ENCODE data around the gene FRMD4B. TPM values are rescaled to one million over a fixed set of nuclear protein-coding genes. Genes with fewer than 3 reads are reported as not detected.
"Not testable (repeated sequence)": the region's sequence is repeated elsewhere in the genome, so short reads cannot be mapped to it uniquely, and the experiment has no call there.

FRMD4B gene
- total RNA-seq, 1 donor from 2014 or later, result 12.8 TPM

DNA sequence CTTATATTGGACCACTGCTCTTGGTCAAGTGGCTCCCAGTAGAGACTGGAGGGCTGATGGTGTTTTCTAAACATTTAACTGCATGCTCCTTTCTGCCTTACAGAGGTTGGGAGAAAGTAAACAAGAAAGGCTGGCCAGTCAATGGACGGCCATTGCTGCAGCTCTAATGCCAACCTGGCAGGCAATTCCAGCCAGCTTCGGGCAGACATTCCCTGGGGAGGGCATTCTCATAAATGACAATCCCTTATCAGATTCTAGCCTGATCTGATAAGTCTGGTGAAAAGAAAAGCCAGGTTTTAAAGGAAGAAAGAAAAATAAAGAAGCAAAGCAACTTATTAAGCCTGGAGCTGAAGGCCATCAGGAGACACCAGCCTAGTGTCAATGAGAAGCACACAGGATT is 60.7 kb downstream of the FRMD4B start:
- ATAC-seq, result no peak
- no peak for DNase-seq (ENCODE audit: low spot score)

DNA sequence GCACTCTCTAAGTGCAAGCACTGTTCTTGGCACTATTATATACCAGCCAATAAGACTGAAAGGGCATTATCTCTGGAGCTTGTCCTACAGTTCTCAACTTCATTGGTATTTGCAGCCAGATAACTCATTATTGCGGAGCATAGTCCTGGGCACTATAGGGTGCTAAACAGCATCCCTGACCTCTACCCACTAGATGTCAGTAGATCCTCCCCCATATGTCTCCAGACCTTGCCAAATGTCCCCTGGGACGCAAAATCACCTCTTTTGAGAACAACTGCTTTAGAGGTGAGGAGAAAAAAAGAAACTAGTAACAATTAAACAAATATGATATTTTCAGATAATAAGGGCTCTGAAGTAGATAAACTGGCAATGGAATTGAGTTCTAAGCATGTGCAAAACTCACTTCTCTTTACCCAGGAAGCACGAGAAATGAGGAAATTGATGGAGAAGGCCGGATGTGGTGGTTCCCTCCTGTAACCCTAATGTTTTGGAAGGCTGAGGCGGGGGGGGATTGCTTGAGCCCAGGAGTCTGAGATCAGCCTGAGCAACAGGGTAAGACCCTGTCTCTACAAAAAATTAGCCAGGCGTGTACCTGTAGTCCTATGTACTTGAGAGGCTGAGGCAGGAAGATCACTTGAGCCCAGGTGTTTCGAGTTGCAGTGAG is 61.4 kb downstream of the FRMD4B start:
- ATAC-seq (no peak), DNase-seq (ENCODE audit: low spot score) (no peak)

DNA sequence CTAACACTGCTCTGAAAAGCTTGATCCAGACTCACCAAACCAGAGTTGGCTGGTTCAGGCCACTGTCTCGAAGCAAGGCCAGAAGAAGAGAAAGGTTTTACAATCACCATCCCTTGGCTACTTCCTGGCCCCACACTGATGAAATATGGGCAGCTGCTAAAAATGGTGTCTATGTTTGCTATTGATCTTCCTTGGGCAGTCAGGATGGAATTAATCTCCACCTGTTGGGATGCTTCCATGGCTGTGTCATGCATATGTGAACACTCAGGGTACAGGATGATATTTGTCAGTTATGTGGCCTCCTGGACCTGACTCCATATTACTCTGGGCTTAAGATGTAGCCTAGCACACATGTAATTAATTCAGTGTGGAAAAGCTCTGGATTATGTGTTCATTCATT is 61.9 kb downstream of the FRMD4B start:
- DNase-seq (ENCODE audit: low spot score) (no peak), ATAC-seq (no peak)

DNA sequence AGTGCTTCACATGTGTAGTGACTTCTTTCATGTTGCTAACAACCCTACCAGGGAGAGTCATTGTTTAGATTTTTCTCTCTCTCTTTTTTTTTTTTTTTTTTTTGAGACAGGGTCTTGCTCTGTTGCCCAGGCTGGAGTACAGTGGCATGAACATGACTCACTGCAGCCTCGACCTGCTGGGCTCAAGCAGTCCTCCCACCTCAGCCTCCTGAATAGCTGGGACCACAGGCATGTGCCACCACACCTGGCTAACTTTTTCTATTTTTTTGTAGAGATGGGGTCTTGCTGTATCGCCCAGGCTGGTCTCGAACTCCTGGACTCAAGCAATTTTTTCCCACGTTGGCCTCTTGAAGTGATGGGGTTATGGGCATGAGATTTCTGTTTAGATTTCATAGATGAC is 63.4 kb downstream of the FRMD4B start:
- DNase-seq (ENCODE audit: low spot score); ATAC-seq: not testable (repeated sequence)

DNA sequence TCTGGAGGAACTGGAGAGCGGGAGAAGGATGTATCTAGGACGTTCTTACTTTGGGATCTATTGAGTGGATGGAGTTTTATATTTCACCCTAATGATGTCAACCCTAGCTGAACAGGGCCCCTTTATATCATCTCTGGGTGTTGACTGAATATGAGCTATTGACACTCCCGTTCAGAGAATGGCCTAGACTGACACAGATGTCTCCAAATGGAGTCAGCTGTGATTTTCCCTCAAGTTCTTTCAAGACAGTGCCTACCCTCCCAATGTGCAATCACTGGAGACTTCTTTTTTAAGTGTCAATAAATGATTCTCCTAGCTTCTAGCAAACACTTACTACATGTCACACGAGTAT is 63.8 kb downstream of the FRMD4B start:
- DNase-seq (ENCODE audit: low spot score) (no peak), ATAC-seq (no peak)

DNA sequence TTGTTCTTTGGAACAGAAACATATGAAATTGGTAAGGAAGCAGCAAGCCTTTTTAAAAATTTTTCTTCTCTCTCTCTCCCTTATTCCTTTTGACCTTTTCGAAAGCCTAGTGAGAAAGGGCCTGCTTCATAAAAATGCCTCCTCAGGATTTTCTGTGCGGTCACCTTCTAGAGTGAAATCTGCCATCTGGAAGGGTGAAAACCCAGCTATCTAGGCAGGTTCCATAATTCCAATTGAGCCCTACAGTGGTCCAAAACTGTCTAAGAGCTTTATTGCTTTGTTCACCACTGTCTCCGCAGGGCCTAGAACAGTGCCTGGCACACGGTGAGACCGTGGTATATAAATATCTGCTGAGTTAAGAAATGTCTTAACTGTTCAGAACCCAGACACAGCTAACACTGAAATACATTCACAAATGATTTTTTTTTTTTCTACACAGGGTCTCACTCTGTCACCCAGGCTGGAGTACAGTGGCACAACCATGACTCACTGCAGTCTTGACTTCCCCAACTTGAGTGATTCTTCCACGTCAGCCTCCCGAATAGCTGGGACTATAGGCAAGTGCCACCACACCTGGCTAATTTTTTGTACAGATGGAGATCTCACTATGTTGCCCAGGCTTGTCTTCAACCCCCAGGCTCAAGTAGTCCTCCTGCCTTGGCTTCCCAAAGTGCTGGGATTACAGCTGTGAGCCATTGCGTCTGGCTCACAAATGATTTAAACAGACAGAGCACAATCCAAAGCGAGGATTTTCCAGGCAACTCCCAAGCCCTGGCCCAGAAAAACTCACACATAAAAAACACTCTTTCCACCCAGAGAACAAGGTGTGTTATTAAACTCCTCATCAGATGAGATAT is 64.4 kb downstream of the FRMD4B start:
- no peak for ATAC-seq

DNA sequence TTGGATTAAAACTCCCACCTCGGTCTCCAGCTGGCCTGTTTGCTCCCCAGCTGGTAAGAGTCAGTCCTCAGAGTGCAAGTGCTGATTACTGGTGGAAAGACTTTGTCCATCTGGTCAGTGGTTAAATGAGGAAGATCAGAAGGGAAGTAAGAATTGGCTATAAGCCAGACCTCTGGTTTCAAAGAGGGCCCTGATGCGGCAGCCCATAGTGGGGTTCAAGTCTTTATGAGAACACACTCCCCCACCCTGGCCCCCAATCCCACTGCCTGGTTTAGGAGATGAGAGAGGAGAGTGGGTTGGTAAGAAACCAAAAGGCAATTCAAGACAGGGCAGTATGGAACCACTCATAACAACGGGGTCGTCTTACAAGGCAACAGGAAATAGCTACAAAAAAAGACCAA is 65.0 kb downstream of the FRMD4B start:
- DNase-seq (ENCODE audit: low spot score), result no peak
- ATAC-seq, result peak; percentile 42

More for the DNA sequence above, 64.4 kb downstream of the FRMD4B start:
- DNase-seq (ENCODE audit: low spot score), result no peak

DNA sequence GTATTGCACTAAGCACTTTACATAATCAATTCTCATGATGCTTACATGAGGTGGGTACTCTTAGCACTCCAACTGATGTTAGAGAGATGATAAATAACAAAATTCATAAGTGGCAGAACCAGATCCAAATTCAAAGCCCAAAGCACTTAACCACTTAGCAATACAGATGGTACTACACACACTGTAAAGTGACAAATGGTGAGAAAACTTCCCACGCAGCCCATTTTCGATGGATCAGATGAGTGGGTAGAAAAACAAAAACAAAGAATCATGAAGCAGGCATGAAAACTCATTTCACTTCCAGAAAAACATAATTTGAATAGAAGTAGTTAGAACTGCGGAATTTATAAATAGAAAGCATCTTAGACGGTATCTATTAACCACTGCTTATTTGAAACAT is 66.2 kb downstream of the FRMD4B start:
- DNase-seq (ENCODE audit: low spot score), result no peak
- no peak for ATAC-seq

DNA sequence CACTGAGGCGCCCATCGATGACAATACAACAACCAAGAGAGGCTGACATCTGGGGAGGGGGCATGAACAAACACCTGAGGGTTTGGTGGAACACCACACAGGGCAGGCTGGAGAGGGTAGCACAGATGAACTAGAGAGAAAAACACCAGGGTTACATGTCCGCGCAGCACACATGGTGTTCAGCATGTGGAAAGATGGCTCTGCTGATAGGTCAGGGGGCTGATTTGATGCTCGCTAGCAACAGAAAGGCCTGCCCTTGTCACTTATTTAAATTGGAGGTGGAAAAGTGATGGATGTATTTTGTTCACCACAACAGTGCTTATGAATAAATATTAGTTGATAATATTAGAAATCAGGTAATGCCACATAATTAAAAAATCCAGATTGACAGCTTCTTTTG is 67.5 kb downstream of the FRMD4B start:
- ATAC-seq (no peak), DNase-seq (ENCODE audit: low spot score) (no peak)

DNA sequence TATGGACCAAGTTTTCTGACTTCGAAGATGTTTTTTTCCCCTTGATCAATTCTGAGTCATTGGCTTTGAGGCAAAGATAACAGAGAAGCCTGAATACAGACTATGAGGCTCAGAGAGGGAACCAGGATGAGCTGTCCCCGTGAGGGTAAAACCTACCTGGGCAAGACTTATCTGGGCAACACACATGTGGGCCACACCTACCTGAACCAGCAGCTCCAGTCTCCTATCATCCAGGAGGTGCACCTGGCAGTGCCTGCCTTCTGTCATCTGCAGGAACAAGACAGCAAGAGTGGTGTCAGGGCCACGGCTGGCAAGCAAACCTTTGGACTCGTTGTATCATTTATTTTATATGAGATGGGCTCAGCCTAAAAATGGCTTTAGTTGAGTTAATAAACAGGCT is 72.6 kb downstream of the FRMD4B start:
- DNase-seq (ENCODE audit: low spot score) (no peak), ATAC-seq (no peak)

DNA sequence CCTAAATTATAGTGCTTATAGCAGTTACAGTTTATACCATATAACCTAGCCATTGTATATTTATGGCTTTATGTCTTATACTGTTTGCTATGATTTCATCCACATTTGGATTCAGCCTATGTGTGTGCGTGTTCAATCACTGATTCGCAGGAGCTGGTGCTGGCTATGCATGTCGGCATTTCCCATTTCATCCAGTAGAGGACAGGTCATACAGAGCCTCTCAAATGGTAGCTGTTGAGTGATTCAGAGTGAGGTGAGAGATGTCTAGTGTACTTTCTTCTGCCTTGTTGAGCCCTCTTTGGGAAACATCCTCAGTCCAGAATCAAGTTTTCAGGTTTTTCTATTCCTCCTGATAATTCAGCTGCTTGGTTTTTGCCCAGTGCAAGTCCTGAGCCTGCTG is 76.1 kb downstream of the FRMD4B start:
- ATAC-seq (peak; percentile 74), DNase-seq (ENCODE audit: low spot score) (no peak)

DNA sequence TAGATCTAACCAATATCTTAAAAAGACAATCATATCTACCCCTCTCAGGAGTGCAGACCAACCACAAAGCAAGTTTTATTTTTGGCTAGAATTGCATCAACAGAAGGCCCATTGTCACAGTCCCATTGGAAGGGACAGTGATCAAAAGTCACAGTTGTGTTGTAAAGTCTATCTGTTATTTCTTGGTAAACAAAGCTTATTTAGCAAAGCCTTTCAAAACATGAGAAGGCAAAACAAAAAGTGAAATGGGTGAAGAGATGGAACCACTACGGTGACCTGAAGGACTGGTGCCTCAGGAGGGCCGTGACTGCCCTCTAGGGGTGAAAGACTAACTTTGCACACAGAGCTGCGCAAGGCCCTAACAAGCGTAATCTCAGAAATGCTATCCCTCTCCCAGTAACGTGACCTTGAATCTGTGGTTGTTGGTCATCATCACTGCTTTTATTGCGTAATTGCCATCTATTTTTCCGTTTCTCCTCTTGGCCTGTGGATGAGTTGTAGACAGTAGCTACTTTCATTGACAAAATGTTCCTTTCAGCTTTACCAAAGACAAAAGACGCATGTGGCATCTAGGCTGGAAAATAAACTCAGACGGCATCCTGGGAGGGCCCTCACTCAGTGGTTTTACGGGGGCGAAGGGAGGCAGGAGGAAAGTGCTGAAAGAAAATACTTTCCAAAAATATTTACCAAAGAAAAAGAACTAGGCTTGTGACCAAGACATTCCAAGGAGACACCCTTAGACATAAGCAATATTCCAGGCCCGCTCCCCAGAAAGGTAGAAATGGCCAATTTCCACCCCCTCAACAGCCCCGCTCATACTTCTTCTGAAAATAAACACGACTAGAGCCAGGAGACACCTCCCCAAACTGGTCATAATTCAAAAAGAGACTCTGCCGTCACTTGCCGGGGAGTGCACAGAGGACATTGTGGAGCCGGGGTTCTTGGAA is 79.4 kb downstream of the FRMD4B start:
- peak; percentile 78 for DNase-seq (ENCODE audit: low spot score)
- peak; percentile 100 for ATAC-seq

DNA sequence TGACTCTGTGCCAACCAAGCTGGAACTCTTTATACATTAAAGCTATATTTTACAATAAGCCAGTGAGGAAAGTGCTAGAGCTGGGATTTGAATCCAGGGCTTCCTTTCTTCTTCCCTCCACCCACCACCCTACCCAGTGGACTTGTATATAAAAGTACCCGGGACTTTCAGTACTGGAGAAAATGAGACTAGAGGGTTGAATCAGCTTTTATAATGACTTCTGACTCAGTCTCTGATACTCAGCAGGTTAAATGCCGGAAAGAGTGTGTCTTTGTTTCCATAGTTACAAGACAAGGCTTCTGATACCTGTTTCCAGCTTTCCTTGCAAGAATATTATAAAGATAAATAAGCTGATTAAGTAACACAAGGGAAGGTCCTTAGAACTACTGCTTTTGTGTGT is 80.9 kb downstream of the FRMD4B start:
- DNase-seq (ENCODE audit: low spot score) (no peak), ATAC-seq (no peak)

DNA sequence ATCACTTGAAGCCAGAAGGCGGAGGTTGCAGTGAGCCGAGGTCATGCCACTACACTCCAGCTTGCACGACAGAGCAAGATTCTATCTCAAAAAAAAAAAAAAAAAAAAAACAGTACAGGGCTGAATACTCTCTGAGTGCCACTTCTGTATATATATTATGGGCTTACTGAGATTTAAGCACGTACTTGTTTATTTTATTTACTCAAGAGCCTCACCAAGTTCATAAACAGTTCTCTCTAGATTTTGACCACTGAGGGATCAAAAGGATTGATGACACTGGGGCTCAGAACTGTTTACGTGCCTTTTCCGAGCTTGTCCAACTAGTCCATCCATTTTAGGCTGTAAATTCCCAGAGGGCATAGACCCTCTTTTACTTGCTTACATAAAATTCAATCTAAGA is 81.5 kb downstream of the FRMD4B start:
- ATAC-seq (no peak), DNase-seq (ENCODE audit: low spot score) (no peak)

DNA sequence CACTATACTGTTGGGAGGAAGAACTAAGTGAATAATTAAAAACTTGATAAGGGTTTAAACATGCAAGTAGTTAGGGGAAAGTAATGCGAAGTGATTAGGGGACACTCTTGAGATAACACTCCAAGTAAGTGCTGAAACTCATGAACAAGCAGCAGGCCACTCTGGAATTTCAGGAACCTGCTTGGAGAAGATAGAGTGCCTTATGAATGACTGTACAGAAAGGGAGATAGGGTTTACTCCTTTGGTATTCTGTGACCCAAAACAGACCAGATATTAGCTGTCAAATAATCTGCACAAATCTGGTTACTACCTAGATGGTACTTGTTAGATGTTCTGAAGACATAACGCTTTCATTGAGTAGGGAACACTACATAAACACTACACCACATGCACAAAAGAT is 85.6 kb downstream of the FRMD4B start:
- ATAC-seq, result no peak

DNA sequence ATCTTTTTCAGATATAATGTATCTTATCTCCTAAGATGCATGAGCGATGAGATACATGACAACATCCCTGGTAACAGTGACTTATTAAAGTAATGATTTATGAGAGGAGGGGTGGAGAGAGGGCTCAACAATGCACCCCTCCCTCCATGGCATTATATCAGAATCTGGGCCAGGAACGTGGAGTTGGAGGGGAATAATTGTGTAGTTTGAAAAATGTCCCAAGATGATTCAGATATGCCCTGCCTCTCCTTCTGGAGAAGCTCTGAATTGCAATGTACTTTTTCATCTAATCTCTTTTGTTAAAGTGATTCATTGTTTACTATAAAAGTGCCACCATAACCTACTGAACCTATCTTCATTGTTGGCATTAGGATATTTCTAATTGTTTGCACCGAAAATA is 86.5 kb downstream of the FRMD4B start:
- no peak for DNase-seq (ENCODE audit: low spot score)
- no peak for ATAC-seq

More for the DNA sequence above, 85.6 kb downstream of the FRMD4B start:
- DNase-seq (ENCODE audit: low spot score), result no peak

DNA sequence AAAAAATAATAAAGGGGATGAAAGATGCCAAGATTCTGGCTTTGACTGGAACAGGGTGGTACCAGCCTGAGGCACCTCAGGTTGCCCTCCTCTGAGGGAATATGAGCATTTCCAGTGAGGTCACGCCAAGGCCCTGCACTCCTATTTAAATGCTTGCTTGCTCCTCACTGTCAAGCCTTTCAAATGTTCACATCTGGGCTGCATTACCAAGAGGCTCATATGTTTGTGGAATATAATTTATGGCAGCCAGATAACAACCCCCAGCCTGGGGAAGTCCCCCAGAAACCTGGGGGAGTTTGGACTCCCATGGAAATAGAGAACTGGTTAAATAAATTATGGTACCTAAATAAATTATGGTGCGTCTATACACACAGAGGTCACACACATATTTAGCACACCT is 88.4 kb downstream of the FRMD4B start:
- DNase-seq (ENCODE audit: low spot score) (no peak), ATAC-seq (no peak)

DNA sequence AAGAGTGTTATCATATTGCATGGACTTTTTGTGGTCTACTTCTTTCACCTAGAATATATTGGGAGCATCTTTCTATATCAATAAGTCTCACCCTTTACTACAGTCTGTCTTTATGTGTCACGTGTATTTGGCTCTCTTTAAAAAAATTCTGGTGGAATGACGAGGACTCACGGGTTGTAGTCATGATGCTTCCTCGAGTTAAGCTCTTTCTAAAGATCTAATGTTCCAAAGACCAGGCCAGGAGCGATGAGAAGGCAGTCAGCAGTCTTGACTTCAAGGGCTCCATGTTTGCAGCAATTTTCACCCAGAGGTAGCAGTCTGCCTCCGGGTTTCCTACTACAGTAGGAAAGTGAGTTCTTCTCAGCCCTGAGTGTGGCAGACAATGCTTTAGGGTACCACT is 88.9 kb downstream of the FRMD4B start:
- no peak for ATAC-seq
- DNase-seq (ENCODE audit: low spot score), result no peak

DNA sequence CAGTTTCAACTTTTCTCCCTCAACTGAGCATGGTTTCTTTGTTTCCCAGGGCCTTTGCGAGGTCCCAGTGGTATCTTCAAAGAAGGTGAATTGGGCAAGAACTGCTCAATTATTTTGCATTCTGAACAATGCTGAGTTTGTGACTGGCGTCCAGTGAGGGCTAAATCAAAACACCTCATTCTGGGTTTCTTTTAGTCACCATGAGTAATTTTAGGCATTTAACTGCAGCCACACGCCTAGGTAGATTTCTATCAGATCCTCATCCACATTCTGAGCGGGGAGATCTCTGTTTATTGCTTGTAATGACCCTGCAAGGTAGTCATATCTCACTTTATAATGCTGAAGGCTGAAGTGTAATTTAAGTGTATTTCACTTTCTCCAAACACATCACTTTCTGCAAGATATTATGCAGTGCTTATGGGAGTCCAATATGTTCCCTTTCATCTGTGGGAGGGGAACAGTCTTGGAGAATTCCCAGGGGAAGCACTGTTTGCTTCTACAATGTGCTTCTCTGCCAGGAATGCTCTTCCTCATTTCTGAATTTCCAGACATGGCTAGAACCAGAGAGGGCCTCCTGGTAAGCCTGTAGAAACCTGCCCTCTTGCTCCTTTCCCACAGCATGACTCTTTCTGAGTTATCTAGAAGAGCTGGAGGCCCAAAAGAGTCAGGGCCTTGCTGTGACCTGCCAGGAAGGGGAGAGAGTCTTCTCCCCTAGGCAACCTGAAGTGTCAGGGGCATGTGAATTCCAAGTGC is 91.7 kb downstream of the FRMD4B start:
- DNase-seq (ENCODE audit: low spot score), result no peak
- ATAC-seq, result no peak

DNA sequence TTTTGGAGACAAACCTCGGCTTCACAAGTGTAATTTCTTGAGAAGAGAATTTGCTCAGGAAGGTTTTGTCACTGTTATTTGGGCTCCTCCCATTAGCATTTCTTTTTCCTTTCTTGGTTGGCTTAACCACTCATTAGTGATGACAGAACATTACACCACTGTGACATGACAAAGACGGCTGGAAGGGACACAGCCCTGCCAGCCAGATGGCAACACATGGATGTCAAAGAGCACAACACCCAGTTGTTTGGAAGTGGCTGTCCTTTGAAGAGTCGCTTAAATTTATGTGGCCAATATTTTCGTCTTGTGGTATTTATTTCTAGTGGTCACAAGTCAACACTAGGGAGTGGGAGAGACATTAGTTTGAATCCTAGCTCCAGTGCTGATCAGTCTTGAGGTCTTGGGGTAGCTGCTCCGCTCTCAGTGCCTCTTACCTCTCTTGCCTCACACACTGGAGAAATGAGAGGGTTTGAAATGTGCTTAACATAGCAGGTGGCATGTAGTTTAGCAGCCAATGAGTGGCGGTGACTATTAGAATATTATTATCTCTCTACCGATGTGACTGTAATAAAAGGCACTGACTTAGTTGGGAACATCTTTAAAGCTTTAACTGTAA is 92.8 kb downstream of the FRMD4B start:
- no peak for ATAC-seq
- no peak for DNase-seq (ENCODE audit: low spot score)
